ENCODE results near the gene FKBP8.

DNA sequence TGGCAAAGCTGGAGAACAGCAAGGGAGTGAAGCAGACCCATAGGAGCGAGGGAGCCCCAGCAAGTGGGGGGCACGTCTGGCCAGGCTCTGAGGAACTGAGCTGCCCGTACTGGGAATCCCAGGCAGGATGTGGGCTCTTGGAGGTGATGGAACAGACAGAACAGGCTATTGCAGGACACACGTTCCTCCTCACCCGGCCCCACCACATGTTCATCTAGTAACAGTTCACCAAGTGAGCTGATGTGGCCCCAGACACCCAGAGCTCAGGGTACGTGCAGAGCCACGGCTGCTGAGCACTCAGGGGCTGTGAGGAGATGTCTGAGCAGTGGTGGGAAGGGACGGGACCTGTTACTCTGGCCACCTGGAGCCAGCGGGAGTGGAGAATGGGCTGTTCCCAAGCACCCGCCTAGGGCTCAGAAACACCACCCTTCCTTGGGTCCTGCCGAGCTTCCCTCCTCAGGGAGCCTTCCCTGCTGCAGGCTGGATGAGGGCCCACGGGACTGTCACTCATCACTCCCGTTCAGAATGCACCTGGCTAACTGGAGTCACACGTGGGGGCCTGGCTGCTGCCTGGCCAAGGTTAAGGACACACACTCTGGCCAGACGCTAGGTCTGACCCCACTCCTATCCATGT, 39.9 kb downstream of the FKBP8 start:
- TF ChIP-seq, protein P1, sequence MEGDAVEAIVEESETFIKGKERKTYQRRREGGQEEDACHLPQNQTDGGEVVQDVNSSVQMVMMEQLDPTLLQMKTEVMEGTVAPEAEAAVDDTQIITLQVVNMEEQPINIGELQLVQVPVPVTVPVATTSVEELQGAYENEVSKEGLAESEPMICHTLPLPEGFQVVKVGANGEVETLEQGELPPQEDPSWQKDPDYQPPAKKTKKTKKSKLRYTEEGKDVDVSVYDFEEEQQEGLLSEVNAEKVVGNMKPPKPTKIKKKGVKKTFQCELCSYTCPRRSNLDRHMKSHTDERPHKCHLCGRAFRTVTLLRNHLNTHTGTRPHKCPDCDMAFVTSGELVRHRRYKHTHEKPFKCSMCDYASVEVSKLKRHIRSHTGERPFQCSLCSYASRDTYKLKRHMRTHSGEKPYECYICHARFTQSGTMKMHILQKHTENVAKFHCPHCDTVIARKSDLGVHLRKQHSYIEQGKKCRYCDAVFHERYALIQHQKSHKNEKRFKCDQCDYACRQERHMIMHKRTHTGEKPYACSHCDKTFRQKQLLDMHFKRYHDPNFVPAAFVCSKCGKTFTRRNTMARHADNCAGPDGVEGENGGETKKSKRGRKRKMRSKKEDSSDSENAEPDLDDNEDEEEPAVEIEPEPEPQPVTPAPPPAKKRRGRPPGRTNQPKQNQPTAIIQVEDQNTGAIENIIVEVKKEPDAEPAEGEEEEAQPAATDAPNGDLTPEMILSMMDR (optimal IDR thresholded peaks at IDR 0.05 in 1 of 3, IDR thresholded peaks at IDR 0.05 in 1 of 3, conservative IDR thresholded peaks at IDR 0.05 in 1 of 3; ENCODE audit: extremely low read depth in 1 of 3, insufficient read depth in 2 of 3, low read length in 3 of 3) = no peak
- TF ChIP-seq EZH2 (IDR thresholded peaks at IDR 0.05; ENCODE audit: low read length) = no peak

Data from keratinocyte (primary cell).